ENCODE results near the gene RAD50.

Gene RAD50

GRCh38 chr5:132611965-132612364 is 55.2 kb downstream of the RAD50 start:
- H3K9ac ChIP-seq (ENCODE audit: low read length): no peak overlapping the region
- no peak overlapping the region for H4K8ac ChIP-seq (ENCODE audit: low read length)
- no peak overlapping the region for H3K4me3 ChIP-seq (ENCODE audit: insufficient read depth in 1 of 2, low read depth in 1 of 2, low read length in 2 of 2)
- no peaks in the 10 kb centered on the region for H3K4me1 ChIP-seq (ENCODE audit: control insufficient read depth, insufficient read depth, low read depth, low read length)
- no peak overlapping the region for H2AK5ac ChIP-seq (ENCODE audit: low read length, severe bottlenecking)
- no peak overlapping the region for H2BK5ac ChIP-seq (ENCODE audit: low read depth, low read length, poor library complexity, severe bottlenecking)
- no peak overlapping the region for H3K27ac ChIP-seq (ENCODE audit: low read length, poor library complexity, severe bottlenecking)
- H3K4ac ChIP-seq (ENCODE audit: low read depth in 1 of 2, low read length in 2 of 2): no peak overlapping the region
- no peaks in the 10 kb centered on the region for H3K27me3 ChIP-seq (ENCODE audit: control insufficient read depth in 1 of 2, insufficient read depth in 1 of 2, low read length in 2 of 2)
- no peak overlapping the region for H2AFZ ChIP-seq (ENCODE audit: low read depth, low read length)
- H2BK15ac ChIP-seq (ENCODE audit: low read depth, poor library complexity, severe bottlenecking): no peak overlapping the region
- H2BK120ac ChIP-seq (ENCODE audit: low read depth, low read length): no peak overlapping the region
- DNase-seq: no peak
- H2BK12ac ChIP-seq (ENCODE audit: low read length in 2 of 2): no peak overlapping the region
- peaks cover 2% of the 10 kb centered on the region for H3K79me1 ChIP-seq (replicated peaks; ENCODE audit: low read length, poor library complexity, severe bottlenecking)
- H3K18ac ChIP-seq (ENCODE audit: low read depth in 1 of 2, low read length in 2 of 2): no peak overlapping the region
- H3K36me3 ChIP-seq (ENCODE audit: control insufficient read depth in 1 of 2, insufficient read depth in 2 of 2, low read depth in 1 of 2, low read length in 2 of 2): peaks cover 6 to 84% of the 10 kb centered on the region in 2 experiments
- H3K23ac ChIP-seq (ENCODE audit: low read length in 2 of 2): no peak overlapping the region
- WGBS: no CpG with 5 or more reads among the region's 2 CpGs
- H3K4me2 ChIP-seq (ENCODE audit: low read length, poor library complexity, severe bottlenecking): no peak overlapping the region
- H4K91ac ChIP-seq (ENCODE audit: low read length): no peak overlapping the region
- H3K14ac ChIP-seq (ENCODE audit: low read length in 2 of 2): no peak overlapping the region
- no peaks in the 10 kb centered on the region for H3K9me3 ChIP-seq (ENCODE audit: control insufficient read depth, low read length)

GRCh38 chr5:132612846-132613245 is 56.1 kb downstream of the RAD50 start:
- Histone ChIP-seq H2AFZ (ENCODE audit: low read depth, low read length) (no peak overlapping the region), H3K18ac (ENCODE audit: low read depth in 1 of 2, low read length in 2 of 2) (no peak overlapping the region), H2BK120ac (ENCODE audit: low read depth, low read length) (no peak overlapping the region), H3K27me3 (ENCODE audit: control insufficient read depth in 1 of 2, insufficient read depth in 1 of 2, low read length in 2 of 2) (no peaks in the 10 kb centered on the region), H3K23ac (ENCODE audit: low read length in 2 of 2) (no peak overlapping the region), H3K9me3 (ENCODE audit: control insufficient read depth, low read length) (no peaks in the 10 kb centered on the region), H3K9ac (ENCODE audit: low read length) (no peak overlapping the region), H3K4me2 (ENCODE audit: low read length, poor library complexity, severe bottlenecking) (no peak overlapping the region), H2BK12ac (ENCODE audit: low read length in 2 of 2) (no peak overlapping the region), H3K4me1 (ENCODE audit: control insufficient read depth, insufficient read depth, low read depth, low read length) (no peaks in the 10 kb centered on the region), H2AK5ac (ENCODE audit: low read length, severe bottlenecking) (no peak overlapping the region), H3K36me3 (ENCODE audit: control insufficient read depth in 1 of 2, insufficient read depth in 2 of 2, low read depth in 1 of 2, low read length in 2 of 2) (peaks cover 6 to 85% of the 10 kb centered on the region in 2 experiments), H3K14ac (ENCODE audit: low read length in 2 of 2) (no peak overlapping the region), H3K4ac (ENCODE audit: low read depth in 1 of 2, low read length in 2 of 2) (no peak overlapping the region), H4K91ac (ENCODE audit: low read length) (no peak overlapping the region), H2BK5ac (ENCODE audit: low read depth, low read length, poor library complexity, severe bottlenecking) (no peak overlapping the region), H3K27ac (ENCODE audit: low read length, poor library complexity, severe bottlenecking) (no peak overlapping the region), H2BK15ac (ENCODE audit: low read depth, poor library complexity, severe bottlenecking) (no peak overlapping the region), H4K8ac (ENCODE audit: low read length) (no peak overlapping the region), H3K4me3 (ENCODE audit: insufficient read depth in 1 of 2, low read depth in 1 of 2, low read length in 2 of 2) (no peak overlapping the region), H3K79me1 (replicated peaks; ENCODE audit: low read length, poor library complexity, severe bottlenecking) (peaks cover 2% of the 10 kb centered on the region)
- WGBS: 100% methylated on average over 1 of the region's 1 CpG
- DNase-seq: no peak

GRCh38 chr5:132621699-132622098 is 64.9 kb downstream of the RAD50 start:
- Histone ChIP-seq H2BK12ac (ENCODE audit: low read length in 2 of 2) (no peak overlapping the region), H2BK120ac (ENCODE audit: low read depth, low read length) (no peak overlapping the region), H3K36me3 (ENCODE audit: control insufficient read depth in 1 of 2, insufficient read depth in 2 of 2, low read depth in 1 of 2, low read length in 2 of 2) (peaks cover 6 to 70% of the 10 kb centered on the region in 2 experiments), H4K91ac (ENCODE audit: low read length) (no peak overlapping the region), H3K14ac (ENCODE audit: low read length in 2 of 2) (no peak overlapping the region), H3K18ac (ENCODE audit: low read depth in 1 of 2, low read length in 2 of 2) (no peak overlapping the region), H3K4me2 (ENCODE audit: low read length, poor library complexity, severe bottlenecking) (no peak overlapping the region), H3K9me3 (ENCODE audit: control insufficient read depth, low read length) (no peaks in the 10 kb centered on the region), H2BK15ac (ENCODE audit: low read depth, poor library complexity, severe bottlenecking) (no peak overlapping the region), H3K27me3 (ENCODE audit: control insufficient read depth in 1 of 2, insufficient read depth in 1 of 2, low read length in 2 of 2) (no peaks in the 10 kb centered on the region), H3K27ac (ENCODE audit: low read length, poor library complexity, severe bottlenecking) (no peak overlapping the region), H3K23ac (ENCODE audit: low read length in 2 of 2) (no peak overlapping the region), H2BK5ac (ENCODE audit: low read depth, low read length, poor library complexity, severe bottlenecking) (no peak overlapping the region), H2AFZ (ENCODE audit: low read depth, low read length) (no peak overlapping the region), H4K8ac (ENCODE audit: low read length) (no peak overlapping the region), H3K9ac (ENCODE audit: low read length) (no peak overlapping the region), H3K4ac (ENCODE audit: low read depth in 1 of 2, low read length in 2 of 2) (no peak overlapping the region), H2AK5ac (ENCODE audit: low read length, severe bottlenecking) (no peak overlapping the region), H3K4me3 (ENCODE audit: insufficient read depth in 1 of 2, low read depth in 1 of 2, low read length in 2 of 2) (no peak overlapping the region), H3K79me1 (replicated peaks; ENCODE audit: low read length, poor library complexity, severe bottlenecking) (peaks cover 5% of the 10 kb centered on the region), H3K4me1 (ENCODE audit: control insufficient read depth, insufficient read depth, low read depth, low read length) (peaks cover 4% of the 10 kb centered on the region)
- DNase-seq: no peak

GRCh38 chr5:132622608-132623007 is 65.8 kb downstream of the RAD50 start:
- no peaks in the 10 kb centered on the region for H3K27me3 ChIP-seq (ENCODE audit: control insufficient read depth in 1 of 2, insufficient read depth in 1 of 2, low read length in 2 of 2)
- no peak overlapping the region for H3K4me2 ChIP-seq (ENCODE audit: low read length, poor library complexity, severe bottlenecking)
- no peak overlapping the region for H2BK15ac ChIP-seq (ENCODE audit: low read depth, poor library complexity, severe bottlenecking)
- peaks cover 4% of the 10 kb centered on the region for H3K4me1 ChIP-seq (ENCODE audit: control insufficient read depth, insufficient read depth, low read depth, low read length)
- DNase-seq: no peak
- no peak overlapping the region for H4K8ac ChIP-seq (ENCODE audit: low read length)
- no peak overlapping the region for H2BK120ac ChIP-seq (ENCODE audit: low read depth, low read length)
- H3K79me1 ChIP-seq (replicated peaks; ENCODE audit: low read length, poor library complexity, severe bottlenecking): peaks cover 7% of the 10 kb centered on the region
- H3K9me3 ChIP-seq (ENCODE audit: control insufficient read depth, low read length): no peaks in the 10 kb centered on the region
- no peak overlapping the region for H3K14ac ChIP-seq (ENCODE audit: low read length in 2 of 2)
- H2AFZ ChIP-seq (ENCODE audit: low read depth, low read length): no peak overlapping the region
- H3K18ac ChIP-seq (ENCODE audit: low read depth in 1 of 2, low read length in 2 of 2): no peak overlapping the region
- no peak overlapping the region for H3K23ac ChIP-seq (ENCODE audit: low read length in 2 of 2)
- no peak overlapping the region for H3K4me3 ChIP-seq (ENCODE audit: insufficient read depth in 1 of 2, low read depth in 1 of 2, low read length in 2 of 2)
- no peak overlapping the region for H2BK12ac ChIP-seq (ENCODE audit: low read length in 2 of 2)
- H3K36me3 ChIP-seq (ENCODE audit: control insufficient read depth in 1 of 2, insufficient read depth in 2 of 2, low read depth in 1 of 2, low read length in 2 of 2): peaks cover 6 to 61% of the 10 kb centered on the region in 2 experiments
- H3K4ac ChIP-seq (ENCODE audit: low read depth in 1 of 2, low read length in 2 of 2): no peak overlapping the region
- H2BK5ac ChIP-seq (ENCODE audit: low read depth, low read length, poor library complexity, severe bottlenecking): no peak overlapping the region
- no peak overlapping the region for H4K91ac ChIP-seq (ENCODE audit: low read length)
- H2AK5ac ChIP-seq (ENCODE audit: low read length, severe bottlenecking): no peak overlapping the region
- H3K27ac ChIP-seq (ENCODE audit: low read length, poor library complexity, severe bottlenecking): no peak overlapping the region
- H3K9ac ChIP-seq (ENCODE audit: low read length): no peak overlapping the region
